K562 (cell line): Measurements from ENCODE around the gene CD248. TPM values are rescaled to one million over a fixed set of nuclear protein-coding genes. Genes with fewer than 3 reads are reported as not detected.

ENCODE experiments used
- ATAC-seq: fragments of 200-7000 bp; cut with Tn5 transposase; 3 replicates; pipeline ENCODE4 v1.9.1; 2020; ENCODE audit warnings: moderate library complexity
- BruUV-seq: library from RNA; stranded (reverse); fragments of 400-500 nt; replicated peaks from 2 replicates; lab custom pipeline; 2021; lab: Mats Ljungman, UMichigan
- CTCF ChIA-PET: fragments of 300-600 bp; formaldehyde crosslinking; extraction: SDS; loops from one replicate; lab custom pipeline; 2021; ENCODE audit warnings: low intra/inter-chr PET ratio; lab: Yijun Ruan, JAX
- POLR2A ChIA-PET: fragments of 300-600, 350-650 bp; sonication (Branson Sonifier 250); formaldehyde crosslinking; extraction: SDS; loops from one replicate; lab custom pipeline; 2021; ENCODE audit warnings: antibody characterized with exemption, inconsistent platforms; lab: Yijun Ruan, JAX
- DNase-seq, 4 experiments: peaks; one replicate each; pipeline versions ENCODE4 v3.0.0 to v3.0.0-alpha.2; 2011 to 2018; ENCODE audit warnings: low spot score in 3 of 4, mixed read lengths in 3 of 4; ENCODE audit errors: extremely low read depth in 1 of 4
- FAIRE-seq: peaks from 2 replicates; lab custom pipeline; 2011; peaks lifted over from hg19 to GRCh38; lab: Jason Lieb, UNC
- H2AFZ ChIP-seq: 2 replicates; pipeline ENCODE4 v1.6.0; 2011; ENCODE audit warnings: low read depth, low read length, control low read depth, inconsistent platforms
- H3K27ac ChIP-seq: fragments of 200-600 bp; 3 replicates; pipeline ENCODE4 v1.8.0; 2011; ENCODE audit warnings: low read depth, mild to moderate bottlenecking, control low read depth, inconsistent platforms, low read length, moderate library complexity, mixed read lengths; ENCODE audit errors: extremely low read depth
- H3K27me3 ChIP-seq, 2 experiments: fragments of 300-600 bp in 1 of 2; 2 replicates in 1 of 2; 3 replicates in 1 of 2; pipeline versions ENCODE4 v1.6.0 to v1.8.0; 2011; ENCODE audit warnings: inconsistent platforms in 2 of 2, low read length in 2 of 2, mild to moderate bottlenecking in 1 of 2, mixed read lengths in 1 of 2, moderate library complexity in 1 of 2; ENCODE audit not compliant: control insufficient read depth in 2 of 2, insufficient read depth in 2 of 2
- H3K36me3 ChIP-seq: fragments of 300-600 bp; 3 replicates; pipeline ENCODE4 v1.8.0; 2011; ENCODE audit warnings: mild to moderate bottlenecking, low read length, inconsistent platforms; ENCODE audit not compliant: control insufficient read depth, insufficient read depth
- H3K4me1 ChIP-seq, 2 experiments: fragments of 200-600 bp in 1 of 2; replicated peaks in 1 of 2; 2 replicates in 1 of 2; 3 replicates in 1 of 2; pipeline versions ENCODE4 v1.5.1 to v1.8.0; 2011; ENCODE audit warnings: inconsistent platforms in 2 of 2, low read length in 2 of 2, mild to moderate bottlenecking in 1 of 2, mixed read lengths in 1 of 2, moderate library complexity in 1 of 2; ENCODE audit not compliant: control insufficient read depth in 2 of 2, insufficient read depth in 2 of 2
- H3K4me2 ChIP-seq: 2 replicates; pipeline ENCODE4 v1.6.1; 2011; ENCODE audit warnings: low read length, control low read depth, inconsistent platforms, mixed read lengths; ENCODE audit not compliant: insufficient read depth
- H3K4me3 ChIP-seq: fragments of 200-600 bp; sonication (generic), shearing (Covaris generic); 2 replicates; pipeline ENCODE4 v1.5.1; 2016; ENCODE audit warnings: control low read depth, inconsistent platforms
- H3K79me2 ChIP-seq: fragments of 200-600 bp; 3 replicates; pipeline ENCODE4 v1.8.0; 2011; ENCODE audit warnings: low read length, inconsistent platforms; ENCODE audit not compliant: control insufficient read depth, insufficient read depth
- H3K9ac ChIP-seq, 2 experiments: 2 replicates each; pipeline versions ENCODE4 v1.6.0 to v1.6.1; 2011; ENCODE audit warnings: low read depth in 2 of 2, low read length in 2 of 2, control low read depth in 1 of 2, inconsistent platforms in 1 of 2, mild to moderate bottlenecking in 1 of 2, mixed read lengths in 1 of 2; ENCODE audit not compliant: insufficient read depth in 1 of 2
- H3K9me1 ChIP-seq: one replicate; pipeline ENCODE4 v1.6.0; 2011; ENCODE audit warnings: inconsistent platforms, mild to moderate bottlenecking, low read length, moderate library complexity; ENCODE audit not compliant: control insufficient read depth, insufficient read depth
- H3K9me3 ChIP-seq: replicated peaks from 2 replicates; pipeline ENCODE4 v1.5.1; 2011; ENCODE audit warnings: low read depth, low read length, inconsistent platforms; ENCODE audit not compliant: control insufficient read depth, insufficient read depth
- H4K20me1 ChIP-seq: replicated peaks from 2 replicates; pipeline ENCODE4 v1.6.1; 2011; ENCODE audit warnings: low read length, inconsistent platforms, mixed read lengths; ENCODE audit not compliant: control insufficient read depth, insufficient read depth
- CBFB ChIP-seq: sonication (generic); formaldehyde crosslinking; IDR thresholded peaks from 2 replicates; pipeline ENCODE4 v1.4.0; 2020; ENCODE audit warnings: mild to moderate bottlenecking, missing genetic modification reagents
- FOXJ2 ChIP-seq: fragments of 200-800 bp; sonication (Bioruptor generic); IDR thresholded peaks from 2 replicates; pipeline ENCODE4 v1.6.1; 2016; ENCODE audit warnings: missing genetic modification characterization, missing compliant biosample characterization
- MTA2 ChIP-seq: fragments of 450-650 bp; IDR thresholded peaks from 2 replicates; pipeline ENCODE4 v1.6.1; 2016; ENCODE audit warnings: low read depth
- RB1 ChIP-seq: fragments of 450-650 bp; IDR thresholded peaks from 2 replicates; pipeline ENCODE4 v1.6.1; 2017; ENCODE audit warnings: low read depth, mild to moderate bottlenecking
- TAF15 ChIP-seq: fragments of 200-400 bp; formaldehyde crosslinking; IDR thresholded peaks from 2 replicates; pipeline ENCODE4 v1.6.1; 2017; ENCODE audit warnings: mild to moderate bottlenecking, low read depth, low read length, moderate library complexity
- ZFX ChIP-seq: sonication (generic); formaldehyde crosslinking; IDR thresholded peaks from 2 replicates; pipeline ENCODE4 v1.8.0; 2022; ENCODE audit warnings: mild to moderate bottlenecking, missing genetic modification reagents, moderate library complexity
- WGBS: fragments of 100-300 bp; shearing (Covaris generic); methylation state at CpG from one replicate; pipeline ENCODE4 v1.1.6; 2016; ENCODE audit warnings: low coverage, mixed read lengths; ENCODE audit not compliant: insufficient coverage; ENCODE audit errors: missing lambda C conversion rate; 5-methylcytosine and 5-hydroxymethylcytosine counted together
- in situ Hi-C: fragments of 300-500 bp; cut with MboI; formaldehyde crosslinking; loops from 4 replicates; pipeline ENCODE4 v1.15.0; 2018; ENCODE audit warnings: inconsistent platforms, mixed read lengths
- intact Hi-C: fragments of 100-400 bp; cut with micrococcal nuclease; formaldehyde crosslinking; loops from 2 replicates; pipeline ENCODE4 v1.14.2; 2022
- polyA plus RNA-seq, 8 experiments: library from polyadenylated mRNA; depleted of rRNA in 4 of 8; stranded (reverse) in 5 of 8; unstranded in 3 of 8; fragments of >200 nt; fragmentation: Nextera tagmentation in 2 of 8; fragmentation: Illumina TruSeq in 1 of 8; extraction: Ambion mirVana in 2 of 8; extraction: Trizol in 1 of 8; gene quantifications; 2 replicates each; pipeline versions ENCODE4 v1.2.1 to v1.2.3, GENCODE V29; 2011 to 2014; ENCODE audit warnings: inconsistent platforms in 1 of 8, missing spikeins in 1 of 8
- total RNA-seq, 7 experiments: library from RNA; depleted of rRNA in 6 of 7; stranded (reverse); fragments of >200 nt in 6 of 7; fragmentation: Illumina TruSeq in 2 of 7; extraction: Trizol in 2 of 7; gene quantifications; 2 replicates each; pipeline versions ENCODE4 v1.2.1 to v1.2.3, GENCODE V29; 2011 to 2021; ENCODE audit warnings: low replicate concordance in 1 of 7

CD248 gene
- total and polyA plus RNA-seq, 9 of the 15 experiments (the other 6 are each of a cell fraction or from before 2014, with no cell fraction given): 0.09 TPM; not detected in 8

GRCh38 chr11:66281776-66282467, 34.9 kb downstream of the CD248 start:
- Histone ChIP-seq H3K9ac (no peak overlapping the region), H3K36me3 (peaks cover 28% of the 10 kb centered on the region; the same call in 2 of the 3 replicates), H3K27ac (no peak overlapping the region), H3K79me2 (peaks cover 5% of the 10 kb centered on the region; the same call in 2 of the 3 replicates), H3K4me2 (no peak overlapping the region), H3K9me1 (peaks cover 4% of the 10 kb centered on the region), H3K4me3 (no peak overlapping the region), H2AFZ (no peak overlapping the region), H4K20me1 (peaks cover 23% of the 10 kb centered on the region), H3K9me3 (no peaks in the 10 kb centered on the region), H3K4me1 (peaks cover 2 to 51% of the 10 kb centered on the region in 2 experiments; a peak in 3 of 5 replicates), H3K27me3 (no peaks in the 10 kb centered on the region)
- ChIA-PET POLR2A (interaction anchor here (0.6 to 3.7 kb wide), 5 partner anchors 8 to 413 kb away, joined by 3 to 21 read pairs (median 4); no protein-coding TSS in a partner anchor), CTCF (interaction anchor here (1.1 to 1.2 kb wide), 2 partner anchors 46 to 59 kb away, joined by 5 to 6 read pairs; no protein-coding TSS in a partner anchor)
- ATAC-seq: no peak
- intact Hi-C loops: no loop called here
- DNase-seq: no peak
- in situ Hi-C loops: no loop called here
- TF ChIP-seq RB1 (no peak), FOXJ2 (tag) (peak; percentile 42; the same call in 1 of the 2 replicates), CBFB (CRISPR knock-in tag) (0 out of 2 replicates have a peak, but pooled peaks have one; percentile 20)
- FAIRE-seq: no peak
- 48% methylated on average over 16 of the region's 20 CpGs for WGBS
- BruUV-seq: no TSS peak

- Histone ChIP-seq H3K79me2 (0 out of 3 replicates have a peak, but pooled peaks cover 2% of the 10 kb centered on the region), H3K9ac (no peak overlapping the region), H3K9me3 (no peaks in the 10 kb centered on the region), H2AFZ (no peak overlapping the region), H3K27me3 (no peaks in the 10 kb centered on the region), H4K20me1 (peaks cover 23% of the 10 kb centered on the region), H3K36me3 (peaks cover 27% of the 10 kb centered on the region; the same call in 2 of the 3 replicates), H3K4me3 (no peak overlapping the region), H3K4me2 (no peak overlapping the region), H3K27ac (no peak overlapping the region), H3K4me1 (peaks cover 2 to 47% of the 10 kb centered on the region in 2 experiments; a peak in 3 of 5 replicates), H3K9me1 (peaks cover 4% of the 10 kb centered on the region)
- no peak for ATAC-seq
- no peak for DNase-seq
- no TSS peak for BruUV-seq
- intact Hi-C loops: no loop called here
- ChIA-PET CTCF (no interaction called here), POLR2A (interaction anchor here (0.6 to 3.7 kb wide), 8 partner anchors 8 to 413 kb away, joined by 3 to 21 read pairs (median 4); partner anchors contain the start of gene YIF1A)
- in situ Hi-C loops: no loop called here
- no peak for FAIRE-seq
- no peak for TF ChIP-seq ZFX (CRISPR knock-in tag)
- TF ChIP-seq MTA2: no peak
- TF ChIP-seq TAF15: no peak
- WGBS: 43% methylated on average over 6 of the region's 6 CpGs
Measured at GRCh38 chr11:66281001-66281400, 35.8 kb downstream of the CD248 start.
